Type B pancreatic cell (in vitro differentiated cells): ENCODE data around the gene COPZ2. TPM values are rescaled to one million over a fixed set of nuclear protein-coding genes. Genes with fewer than 3 reads are reported as not detected.
"Not testable (repeated sequence)": the region's sequence is repeated elsewhere in the genome, so short reads cannot be mapped to it uniquely, and the experiment has no call there.

Source experiments
- DNase-seq: peaks from one replicate; pipeline ENCODE4 v3.0.0; 2021; ENCODE audit warnings: mixed read lengths; ENCODE audit not compliant: unreplicated experiment; ENCODE audit errors: extremely low spot score
- H3K27ac Mint-ChIP-seq: 2 replicates; pipeline ENCODE4 v1.8.0; 2021; ENCODE audit warnings: mild to moderate bottlenecking, mixed read lengths
- H3K27me3 Mint-ChIP-seq: 2 replicates; pipeline ENCODE4 v1.8.0; 2021; ENCODE audit warnings: mixed read lengths
- H3K36me3 Mint-ChIP-seq: 2 replicates; pipeline ENCODE4 v1.8.0; 2021; ENCODE audit warnings: mixed read lengths
- H3K4me1 Mint-ChIP-seq: one replicate; pipeline ENCODE4 v1.8.0; 2021; ENCODE audit warnings: mixed read lengths; ENCODE audit not compliant: unreplicated experiment
- H3K4me3 Mint-ChIP-seq: 2 replicates; pipeline ENCODE4 v1.8.0; 2021; ENCODE audit warnings: mild to moderate bottlenecking, mixed read lengths
- H3K9me3 Mint-ChIP-seq: 2 replicates; pipeline ENCODE4 v1.8.0; 2021; ENCODE audit warnings: mixed read lengths
- total RNA-seq: library from RNA; stranded (reverse); gene quantifications from 2 replicates; pipeline ENCODE4 v1.2.1, GENCODE V29; 2021; ENCODE audit warnings: low replicate concordance
- TF ChIP-seq, protein P1 (sequence below): fragments of 200-600 bp; sonication (generic); conservative IDR thresholded peaks from 2 replicates; pipeline ENCODE4 v1.5.0; 2021; ENCODE audit warnings: antibody characterized with exemption, mild to moderate bottlenecking

Gene COPZ2
- total RNA-seq, 1 donor from 2014 or later, result 5.7 TPM

GRCh38 chr17:47989159-47989558 lies 48.4 kb downstream of the COPZ2 start:
- Mint-ChIP-seq H3K4me1 (peaks cover 45% of the 10 kb centered on the region), H3K36me3 (peaks cover 9% of the 10 kb centered on the region), H3K4me3 (peak overlapping the region; percentile 49), H3K9me3 (no peaks in the 10 kb centered on the region), H3K27me3 (peaks cover 14% of the 10 kb centered on the region), H3K27ac (peak overlapping the region; percentile 48)
- DNase-seq, result no peak
- TF ChIP-seq, protein P1, sequence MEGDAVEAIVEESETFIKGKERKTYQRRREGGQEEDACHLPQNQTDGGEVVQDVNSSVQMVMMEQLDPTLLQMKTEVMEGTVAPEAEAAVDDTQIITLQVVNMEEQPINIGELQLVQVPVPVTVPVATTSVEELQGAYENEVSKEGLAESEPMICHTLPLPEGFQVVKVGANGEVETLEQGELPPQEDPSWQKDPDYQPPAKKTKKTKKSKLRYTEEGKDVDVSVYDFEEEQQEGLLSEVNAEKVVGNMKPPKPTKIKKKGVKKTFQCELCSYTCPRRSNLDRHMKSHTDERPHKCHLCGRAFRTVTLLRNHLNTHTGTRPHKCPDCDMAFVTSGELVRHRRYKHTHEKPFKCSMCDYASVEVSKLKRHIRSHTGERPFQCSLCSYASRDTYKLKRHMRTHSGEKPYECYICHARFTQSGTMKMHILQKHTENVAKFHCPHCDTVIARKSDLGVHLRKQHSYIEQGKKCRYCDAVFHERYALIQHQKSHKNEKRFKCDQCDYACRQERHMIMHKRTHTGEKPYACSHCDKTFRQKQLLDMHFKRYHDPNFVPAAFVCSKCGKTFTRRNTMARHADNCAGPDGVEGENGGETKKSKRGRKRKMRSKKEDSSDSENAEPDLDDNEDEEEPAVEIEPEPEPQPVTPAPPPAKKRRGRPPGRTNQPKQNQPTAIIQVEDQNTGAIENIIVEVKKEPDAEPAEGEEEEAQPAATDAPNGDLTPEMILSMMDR, result no peak

DNA sequence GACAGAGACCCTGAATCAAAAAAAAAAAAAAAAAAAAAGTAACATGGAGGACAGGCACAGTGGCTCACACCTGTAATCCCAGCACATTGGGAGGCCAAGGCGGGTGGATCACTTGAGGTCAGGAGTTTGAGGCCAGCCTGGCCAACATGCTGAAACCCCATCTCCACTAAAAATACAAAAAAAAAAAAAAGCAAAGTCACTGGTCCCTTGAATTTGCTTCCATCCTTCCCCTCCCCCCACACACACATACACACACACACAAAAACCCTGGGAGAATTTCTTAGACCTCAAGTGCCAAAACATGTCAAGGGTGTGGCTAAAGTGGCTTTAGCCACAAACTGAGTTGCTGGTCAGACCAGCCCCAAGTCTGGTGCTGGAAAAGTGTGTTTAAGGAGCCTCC lies 49.2 kb downstream of the COPZ2 start:
- not testable (repeated sequence) for H3K36me3 Mint-ChIP-seq, H3K9me3 Mint-ChIP-seq, DNase-seq, H3K27me3 Mint-ChIP-seq
- peak overlapping the region; percentile 9 for H3K4me3 Mint-ChIP-seq
- H3K4me1 Mint-ChIP-seq, result peaks cover 49% of the 10 kb centered on the region
- peak overlapping the region; percentile 48 for H3K27ac Mint-ChIP-seq

- no peaks in the 10 kb centered on the region for H3K9me3 Mint-ChIP-seq
- peak overlapping the region; percentile 23 for H3K4me3 Mint-ChIP-seq
- peak overlapping the region; percentile 85 for H3K27ac Mint-ChIP-seq
- DNase-seq, result no peak
- H3K36me3 Mint-ChIP-seq, result peaks cover 14% of the 10 kb centered on the region
- TF ChIP-seq, protein P1, result no peak
- peaks cover 6% of the 10 kb centered on the region for H3K27me3 Mint-ChIP-seq
- peaks cover 44% of the 10 kb centered on the region for H3K4me1 Mint-ChIP-seq
These were observed 50.3 kb downstream of the COPZ2 start for GRCh38 chr17:47987240-47987835.

DNA sequence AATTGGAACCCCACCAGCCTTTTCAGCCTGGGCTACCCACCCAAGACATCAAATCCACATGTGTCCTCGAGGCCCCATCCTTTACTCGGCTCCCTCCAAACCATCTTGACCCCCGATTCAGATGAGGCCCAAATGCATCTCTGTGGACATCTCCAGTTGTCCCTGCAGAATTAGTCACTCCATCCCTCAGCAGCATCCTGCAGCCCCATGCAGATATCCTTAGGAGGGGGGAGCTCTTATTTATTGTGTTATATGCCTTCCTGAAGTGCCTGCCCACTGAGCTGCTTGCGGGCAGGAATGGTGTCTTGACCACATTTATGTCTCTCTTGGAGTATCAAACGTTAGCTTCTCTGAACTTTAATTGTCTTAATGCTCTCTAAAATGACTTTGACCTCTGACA lies 51.1 kb downstream of the COPZ2 start:
- Mint-ChIP-seq H3K36me3 (peaks cover 16% of the 10 kb centered on the region), H3K4me3 (peak overlapping the region; percentile 10), H3K27ac (peak overlapping the region; percentile 85), H3K27me3 (peaks cover 6% of the 10 kb centered on the region), H3K4me1 (peaks cover 43% of the 10 kb centered on the region), H3K9me3 (no peaks in the 10 kb centered on the region)
- no peak for DNase-seq
- TF ChIP-seq, protein P1, result no peak

DNA sequence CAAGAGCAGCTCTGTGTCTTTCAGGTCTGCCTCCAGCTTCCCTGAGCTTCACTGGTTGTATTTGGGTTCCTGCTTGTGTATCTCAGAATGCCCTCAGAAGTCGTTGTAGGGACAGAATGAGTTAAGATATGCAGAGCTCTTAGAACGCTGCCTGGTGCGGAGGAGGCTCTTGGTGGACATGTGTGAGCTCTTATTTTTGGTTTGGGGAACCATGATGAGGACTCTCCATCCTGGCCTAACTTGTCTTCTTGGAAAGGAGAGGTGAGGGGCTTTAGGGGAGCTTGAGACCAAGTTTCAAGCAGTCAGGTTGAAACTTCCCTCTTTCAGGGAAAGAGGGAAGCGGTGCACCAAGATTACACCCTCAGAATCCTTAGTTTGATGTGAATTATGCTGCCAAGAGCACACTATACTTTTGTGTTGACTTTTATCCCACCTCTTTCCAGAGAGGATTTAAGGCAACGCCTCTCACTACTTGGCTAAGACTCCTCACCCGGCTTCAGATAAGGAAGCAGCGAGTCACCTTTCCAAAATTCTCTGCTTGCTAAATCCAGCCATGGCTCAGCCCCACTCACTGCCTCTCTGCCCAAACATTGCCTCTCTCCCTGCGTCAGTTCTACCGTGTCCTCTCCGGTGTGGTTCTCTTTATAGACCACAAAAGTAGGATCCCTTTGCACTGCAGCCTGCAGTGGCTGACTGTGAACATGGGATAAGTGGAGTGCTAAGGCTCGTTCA lies 53.9 kb downstream of the COPZ2 start:
- Mint-ChIP-seq H3K4me1 (peaks cover 32% of the 10 kb centered on the region), H3K36me3 (peaks cover 31% of the 10 kb centered on the region), H3K27me3 (peaks cover 9% of the 10 kb centered on the region), H3K9me3 (no peaks in the 10 kb centered on the region), H3K4me3 (no peak overlapping the region), H3K27ac (no peak overlapping the region)
- no peak for DNase-seq
- TF ChIP-seq, protein P1, result no peak

GRCh38 chr17:47982645-47983390 lies 54.8 kb downstream of the COPZ2 start:
- DNase-seq, result no peak
- Mint-ChIP-seq H3K36me3 (peaks cover 31% of the 10 kb centered on the region), H3K27ac (peak overlapping the region; percentile 29), H3K4me1 (peaks cover 27% of the 10 kb centered on the region), H3K4me3 (peak overlapping the region; percentile 25), H3K27me3 (peaks cover 9% of the 10 kb centered on the region), H3K9me3 (no peaks in the 10 kb centered on the region)
- TF ChIP-seq, protein P1, result no peak
